ENCODE measurements around the gene ANKRD55.

DNA sequence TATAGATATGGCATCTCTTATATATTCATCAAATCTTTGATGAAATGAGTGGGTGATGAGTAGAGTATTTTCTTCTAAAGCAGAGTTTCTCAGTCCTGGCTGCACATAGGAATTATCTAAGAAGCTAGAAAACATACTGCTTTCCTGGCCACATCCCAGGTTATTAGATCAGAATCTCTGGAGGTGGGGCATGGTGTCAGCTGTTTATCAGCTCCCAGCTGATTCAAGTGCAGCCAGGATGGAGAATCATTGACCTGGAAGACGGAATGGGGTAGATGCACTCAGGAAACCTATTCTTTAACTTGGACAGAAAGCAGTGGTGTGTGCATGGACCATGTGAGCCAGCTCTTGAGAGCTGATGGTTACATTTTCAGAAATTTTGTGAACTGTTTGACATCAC lies 130.2 kb downstream of the ANKRD55 start:
- TF ChIP-seq, protein P1, sequence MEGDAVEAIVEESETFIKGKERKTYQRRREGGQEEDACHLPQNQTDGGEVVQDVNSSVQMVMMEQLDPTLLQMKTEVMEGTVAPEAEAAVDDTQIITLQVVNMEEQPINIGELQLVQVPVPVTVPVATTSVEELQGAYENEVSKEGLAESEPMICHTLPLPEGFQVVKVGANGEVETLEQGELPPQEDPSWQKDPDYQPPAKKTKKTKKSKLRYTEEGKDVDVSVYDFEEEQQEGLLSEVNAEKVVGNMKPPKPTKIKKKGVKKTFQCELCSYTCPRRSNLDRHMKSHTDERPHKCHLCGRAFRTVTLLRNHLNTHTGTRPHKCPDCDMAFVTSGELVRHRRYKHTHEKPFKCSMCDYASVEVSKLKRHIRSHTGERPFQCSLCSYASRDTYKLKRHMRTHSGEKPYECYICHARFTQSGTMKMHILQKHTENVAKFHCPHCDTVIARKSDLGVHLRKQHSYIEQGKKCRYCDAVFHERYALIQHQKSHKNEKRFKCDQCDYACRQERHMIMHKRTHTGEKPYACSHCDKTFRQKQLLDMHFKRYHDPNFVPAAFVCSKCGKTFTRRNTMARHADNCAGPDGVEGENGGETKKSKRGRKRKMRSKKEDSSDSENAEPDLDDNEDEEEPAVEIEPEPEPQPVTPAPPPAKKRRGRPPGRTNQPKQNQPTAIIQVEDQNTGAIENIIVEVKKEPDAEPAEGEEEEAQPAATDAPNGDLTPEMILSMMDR (IDR thresholded peaks at IDR 0.05; ENCODE audit: low read length): no peak
- no peak for TF ChIP-seq EZH2phosphoT487 (IDR thresholded peaks at IDR 0.05; ENCODE audit: low read length)
- TF ChIP-seq EZH2 (optimal IDR thresholded peaks at IDR 0.05; ENCODE audit: low read depth, low read length): no peak
